HepG2 (cell line): ENCODE results near the gene EGFR. TPM values are rescaled to one million over a fixed set of nuclear protein-coding genes. Genes with fewer than 3 reads are reported as not detected.
A peak's percentile ranks its signal among the peaks of the same experiment; 100 is the strongest.

Experiments
- NONO ChIP-seq, 2 experiments: fragments of 450-650 bp in 1 of 2; sonication (generic) in 1 of 2; formaldehyde crosslinking in 1 of 2; IDR thresholded peaks in 1 of 2; conservative IDR thresholded peaks in 1 of 2; 2 replicates each; pipeline versions ENCODE4 v1.6.1 to v1.8.0; 2017 to 2022; ENCODE audit warnings: mild to moderate bottlenecking in 1 of 2, missing genetic modification reagents in 1 of 2, moderate library complexity in 1 of 2
- SNAPC5 ChIP-seq: sonication (generic); formaldehyde crosslinking; IDR thresholded peaks from 2 replicates; pipeline ENCODE4 v1.8.1; 2023; ENCODE audit warnings: mild to moderate bottlenecking, missing genetic modification reagents, borderline replicate concordance
- THAP9 ChIP-seq: sonication (generic); formaldehyde crosslinking; IDR thresholded peaks from 2 replicates; pipeline ENCODE4; 2020; ENCODE audit warnings: missing genetic modification reagents, mild to moderate bottlenecking, borderline replicate concordance
- TSC22D2 ChIP-seq: sonication (generic); formaldehyde crosslinking; IDR thresholded peaks from 2 replicates; pipeline ENCODE4 v1.5.1; 2020; ENCODE audit warnings: missing genetic modification reagents, mild to moderate bottlenecking, borderline replicate concordance
- ZBTB4 ChIP-seq: sonication (generic); formaldehyde crosslinking; IDR thresholded peaks from 2 replicates; pipeline ENCODE4 v1.4.0; 2020; ENCODE audit warnings: missing genetic modification reagents, mild to moderate bottlenecking, borderline replicate concordance
- ZNF543 ChIP-seq: sonication (generic); formaldehyde crosslinking; IDR thresholded peaks from 2 replicates; pipeline ENCODE4 v1.4.0; 2020; ENCODE audit warnings: mild to moderate bottlenecking, missing genetic modification reagents
- ZNF563 ChIP-seq: sonication (generic); formaldehyde crosslinking; IDR thresholded peaks from 2 replicates; pipeline ENCODE4 v1.8.0; 2022; ENCODE audit warnings: mild to moderate bottlenecking, moderate library complexity, missing genetic modification reagents
- polyA plus RNA-seq, 8 experiments: library from polyadenylated mRNA; depleted of rRNA in 3 of 8; stranded (reverse) in 7 of 8; unstranded in 1 of 8; fragments of >200 nt; fragmentation: Illumina TruSeq in 4 of 8; extraction: Trizol in 4 of 8; gene quantifications; 2 replicates each; pipeline versions ENCODE4 v1.2.1 to v1.2.3, GENCODE V29; 2011 to 2016; ENCODE audit warnings: low read depth in 4 of 8, missing spikeins in 1 of 8, mixed read lengths in 1 of 8; ENCODE audit not compliant: insufficient read depth in 1 of 8
- total RNA-seq, 5 experiments: library from RNA; depleted of rRNA; stranded (reverse); fragments of >200 nt; fragmentation: Illumina TruSeq; extraction: Trizol; gene quantifications; 2 replicates each; pipeline ENCODE4 v1.2.3, GENCODE V29; 2016; ENCODE audit warnings: low read depth in 1 of 5
- TF ChIP-seq, protein P1 (sequence below): sonication (generic); formaldehyde crosslinking; IDR thresholded peaks from 2 replicates; pipeline ENCODE4 v1.5.1; 2020; ENCODE audit warnings: missing genetic modification reagents, mild to moderate bottlenecking, borderline replicate concordance

The EGFR gene
- total and polyA plus RNA-seq, 2 of the 13 experiments (the other 11 are each of a cell fraction or from before 2014, with no cell fraction given): 7.0 to 10.0 TPM

GRCh38 chr7:55177068-55177530 is 158.3 kb downstream of the EGFR start (continued):
- TF ChIP-seq TSC22D2 (CRISPR knock-in tag) (no peak; the same call in 1 of the 2 replicates), NONO (IDR thresholded peaks at IDR 0.05) (no peak), NONO (CRISPR knock-in tag; conservative IDR thresholded peaks at IDR 0.05) (no peak; the same call in 1 of the 2 replicates), ZNF563 (no peak), SNAPC5 (CRISPR knock-in tag) (no peak), THAP9 (CRISPR knock-in tag) (peak; percentile 7; the same call in 1 of the 2 replicates), ZBTB4 (CRISPR knock-in tag) (peak; percentile 85; the same call in 1 of the 2 replicates), ZNF543 (no peak)
- TF ChIP-seq, protein P1, sequence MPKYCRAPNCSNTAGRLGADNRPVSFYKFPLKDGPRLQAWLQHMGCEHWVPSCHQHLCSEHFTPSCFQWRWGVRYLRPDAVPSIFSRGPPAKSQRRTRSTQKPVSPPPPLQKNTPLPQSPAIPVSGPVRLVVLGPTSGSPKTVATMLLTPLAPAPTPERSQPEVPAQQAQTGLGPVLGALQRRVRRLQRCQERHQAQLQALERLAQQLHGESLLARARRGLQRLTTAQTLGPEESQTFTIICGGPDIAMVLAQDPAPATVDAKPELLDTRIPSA (CRISPR knock-in tag): no peak
